HepG2 (cell line): ENCODE results near the gene CD163L1. TPM values are rescaled to one million over a fixed set of nuclear protein-coding genes. Genes with fewer than 3 reads are reported as not detected.
A peak's percentile ranks its signal among the peaks of the same experiment; 100 is the strongest.

Experiments used
- ATAC-seq: fragments of 200-7000 bp; cut with Tn5 transposase; 3 replicates; pipeline ENCODE4 v1.9.1; 2020; ENCODE audit warnings: mild to moderate bottlenecking, moderate library complexity
- BruUV-seq: library from RNA; stranded (reverse); fragments of 400-500 nt; replicated peaks from 2 replicates; lab custom pipeline; 2021; lab: Mats Ljungman, UMichigan
- CTCF ChIA-PET: fragments of 300-600 bp; formaldehyde crosslinking; extraction: SDS; loops from one replicate; lab custom pipeline; 2021; ENCODE audit warnings: low total read pairs, inconsistent platforms, low intra/inter-chr PET ratio; lab: Yijun Ruan, JAX
- POLR2A ChIA-PET: fragments of 350-600 bp; sonication (Branson Sonifier 250); formaldehyde crosslinking; loops from one replicate; lab custom pipeline; 2020; ENCODE audit warnings: antibody characterized with exemption, inconsistent platforms; lab: Yijun Ruan, JAX
- DNase-seq: peaks from one replicate; pipeline ENCODE4 v3.0.0-alpha.2; 2015; ENCODE audit warnings: low spot score
- FAIRE-seq: peaks from 3 replicates; lab custom pipeline; 2011; peaks lifted over from hg19 to GRCh38; lab: Jason Lieb, UNC
- H2AFZ ChIP-seq: one replicate; pipeline ENCODE4 v1.6.1; 2011; ENCODE audit warnings: low read length, inconsistent platforms
- H3K27ac ChIP-seq: fragments of 300-600 bp; 3 replicates; pipeline ENCODE4 v1.8.0; 2011; ENCODE audit warnings: mixed run types, mild to moderate bottlenecking, mixed read lengths, low read length, inconsistent platforms; ENCODE audit not compliant: insufficient read depth; ENCODE audit errors: extremely low read length
- H3K27me3 ChIP-seq, 2 experiments: fragments of 200-600 bp in 1 of 2; 2 replicates in 1 of 2; 3 replicates in 1 of 2; pipeline versions ENCODE4 v1.6.0 to v1.8.0; 2011; ENCODE audit warnings: low read length in 2 of 2, mild to moderate bottlenecking in 2 of 2, moderate library complexity in 2 of 2, inconsistent platforms in 1 of 2; ENCODE audit not compliant: insufficient read depth in 2 of 2, control insufficient read depth in 1 of 2
- H3K36me3 ChIP-seq, 2 experiments: fragments of 200-600 bp in 1 of 2; replicated peaks in 1 of 2; 2 replicates in 1 of 2; 3 replicates in 1 of 2; pipeline versions ENCODE4 v1.5.1 to v1.8.0; 2011; ENCODE audit warnings: low read length in 2 of 2, inconsistent platforms in 1 of 2; ENCODE audit not compliant: insufficient read depth in 2 of 2, control insufficient read depth in 1 of 2
- H3K4me1 ChIP-seq: 2 replicates; pipeline ENCODE4 v1.5.1; 2012; ENCODE audit warnings: low read length, inconsistent platforms; ENCODE audit not compliant: insufficient read depth
- H3K4me2 ChIP-seq: 2 replicates; pipeline ENCODE4 v1.6.0; 2011; ENCODE audit warnings: low read depth, low read length, inconsistent platforms
- H3K4me3 ChIP-seq, 3 experiments: fragments of 200-600 bp in 1 of 3; sonication (generic), shearing (Covaris generic) in 1 of 3; replicated peaks in 1 of 3; 2 replicates each; pipeline ENCODE4 v1.5.1; 2011 to 2016; ENCODE audit warnings: low read length in 3 of 3, inconsistent platforms in 2 of 3, low read depth in 2 of 3, mild to moderate bottlenecking in 2 of 3, control low read depth in 1 of 3, mixed read lengths in 1 of 3; ENCODE audit not compliant: insufficient read depth in 1 of 3
- H3K79me2 ChIP-seq: one replicate; pipeline ENCODE4 v1.6.1; 2011; ENCODE audit warnings: low read length, inconsistent platforms; ENCODE audit not compliant: insufficient read depth
- H3K9ac ChIP-seq: 2 replicates; pipeline ENCODE4 v1.6.0; 2011; ENCODE audit warnings: mild to moderate bottlenecking, low read depth, low read length, inconsistent platforms; ENCODE audit not compliant: insufficient read depth
- H3K9me3 ChIP-seq: 2 replicates; pipeline ENCODE4 v1.5.1; 2012; ENCODE audit warnings: mild to moderate bottlenecking, low read length
- H4K20me1 ChIP-seq: 2 replicates; pipeline ENCODE4 v1.6.0; 2011; ENCODE audit warnings: inconsistent platforms, mild to moderate bottlenecking, low read length, moderate library complexity; ENCODE audit not compliant: insufficient read depth
- ELF1 ChIP-seq: sonication (generic); formaldehyde crosslinking; IDR thresholded peaks from 2 replicates; pipeline ENCODE4 v1.4.0; 2020; ENCODE audit warnings: missing genetic modification reagents
- FOXC1 ChIP-seq: sonication (generic); formaldehyde crosslinking; IDR thresholded peaks from 2 replicates; pipeline ENCODE4 v1.8.0; 2022; ENCODE audit warnings: mild to moderate bottlenecking, missing genetic modification reagents, borderline replicate concordance
- HNRNPH1 ChIP-seq: fragments of 200-400 bp; formaldehyde crosslinking; optimal IDR thresholded peaks from 2 replicates; pipeline ENCODE3; 2017; ENCODE audit warnings: mild to moderate bottlenecking, low read depth, low read length
- IKZF4 ChIP-seq: sonication (generic); formaldehyde crosslinking; IDR thresholded peaks from 2 replicates; pipeline ENCODE4 v1.5.1; 2020; ENCODE audit warnings: borderline replicate concordance, mild to moderate bottlenecking, low read depth, missing genetic modification reagents; ENCODE audit errors: not compliant biosample characterization
- ISL2 ChIP-seq: sonication (generic); formaldehyde crosslinking; IDR thresholded peaks from 2 replicates; pipeline ENCODE4 v1.5.0; 2020; ENCODE audit warnings: missing genetic modification reagents
- MAFF ChIP-seq: IDR thresholded peaks from 2 replicates; pipeline ENCODE4 v1.6.1; 2011; ENCODE audit warnings: low read depth, low read length, improper control_type of control experiment
- MAFK ChIP-seq, 2 experiments: IDR thresholded peaks in 1 of 2; conservative IDR thresholded peaks in 1 of 2; 2 replicates each; pipeline ENCODE4 v1.6.1; 2011; ENCODE audit warnings: improper control_type of control experiment in 2 of 2, low read length in 2 of 2
- NR2F2 ChIP-seq: IDR thresholded peaks from 2 replicates; pipeline ENCODE4 v1.6.1; 2012; ENCODE audit warnings: low read depth, inconsistent platforms, borderline replicate concordance
- SIX1 ChIP-seq: sonication (generic); formaldehyde crosslinking; IDR thresholded peaks from 2 replicates; pipeline ENCODE4 v1.4.0; 2020; ENCODE audit warnings: missing genetic modification reagents, borderline replicate concordance
- TBX3 ChIP-seq: fragments of 450-650 bp; IDR thresholded peaks from 2 replicates; pipeline ENCODE4 v1.6.1; 2017; ENCODE audit warnings: antibody characterized with exemption, mild to moderate bottlenecking, inconsistent platforms, borderline replicate concordance
- ZNF530 ChIP-seq: sonication (generic); formaldehyde crosslinking; IDR thresholded peaks from 2 replicates; pipeline ENCODE4 v1.5.0; 2020; ENCODE audit warnings: low read depth, mild to moderate bottlenecking, missing genetic modification reagents
- ZNF550 ChIP-seq: sonication (generic); formaldehyde crosslinking; IDR thresholded peaks from 2 replicates; pipeline ENCODE4 v1.4.0; 2020; ENCODE audit warnings: mild to moderate bottlenecking, missing genetic modification reagents, borderline replicate concordance
- ZNF792 ChIP-seq: IDR thresholded peaks from 2 replicates; pipeline ENCODE4 v1.6.1; 2016
- ZZZ3 ChIP-seq: sonication (generic); formaldehyde crosslinking; IDR thresholded peaks from 2 replicates; pipeline ENCODE4 v1.4.0; 2020; ENCODE audit warnings: missing genetic modification reagents, mild to moderate bottlenecking, borderline replicate concordance
- WGBS: methylation state at CpG from one replicate; pipeline ENCODE4 v1.1.6; 2017; ENCODE audit warnings: low lambda C conversion rate; 5-methylcytosine and 5-hydroxymethylcytosine counted together
- in situ Hi-C: cut with HindIII; loops from 2 replicates; pipeline ENCODE4 v1.10.0; 2017; ENCODE audit warnings: low pct_unique_long_range_greater_than_20kb; ENCODE audit not compliant: extremely low pct_ligation_motif_present
- intact Hi-C: fragments of 100-400 bp; cut with micrococcal nuclease; formaldehyde crosslinking; loops from one replicate; pipeline ENCODE4 v1.10.0; 2022; ENCODE audit not compliant: unreplicated experiment
- polyA plus RNA-seq, 8 experiments: library from polyadenylated mRNA; depleted of rRNA in 3 of 8; stranded (reverse) in 7 of 8; unstranded in 1 of 8; fragments of >200 nt; fragmentation: Illumina TruSeq in 4 of 8; extraction: Trizol in 4 of 8; gene quantifications; 2 replicates each; pipeline versions ENCODE4 v1.2.1 to v1.2.3, GENCODE V29; 2011 to 2016; ENCODE audit warnings: low read depth in 4 of 8, missing spikeins in 1 of 8, mixed read lengths in 1 of 8; ENCODE audit not compliant: insufficient read depth in 1 of 8
- total RNA-seq, 5 experiments: library from RNA; depleted of rRNA; stranded (reverse); fragments of >200 nt; fragmentation: Illumina TruSeq; extraction: Trizol; gene quantifications; 2 replicates each; pipeline ENCODE4 v1.2.3, GENCODE V29; 2016; ENCODE audit warnings: low read depth in 1 of 5
- TF ChIP-seq, protein P1 (sequence below): sonication (generic); formaldehyde crosslinking; conservative IDR thresholded peaks from 2 replicates; pipeline ENCODE4 v1.8.0; 2022; ENCODE audit warnings: low read depth, missing genetic modification reagents
- TF ChIP-seq, protein P2 (sequence below): sonication (generic); formaldehyde crosslinking; IDR thresholded peaks from 2 replicates; pipeline ENCODE4 v1.4.0; 2020; ENCODE audit warnings: missing genetic modification reagents
- TF ChIP-seq, protein P3 (sequence below): sonication (generic); formaldehyde crosslinking; IDR thresholded peaks from 2 replicates; pipeline ENCODE4 v1.5.0; 2020; ENCODE audit warnings: missing genetic modification reagents, mild to moderate bottlenecking, borderline replicate concordance

Gene CD163L1
- total and polyA plus RNA-seq, 2 of the 13 experiments (the other 11 are each of a cell fraction or from before 2014, with no cell fraction given): 3.4 to 6.8 TPM

DNA sequence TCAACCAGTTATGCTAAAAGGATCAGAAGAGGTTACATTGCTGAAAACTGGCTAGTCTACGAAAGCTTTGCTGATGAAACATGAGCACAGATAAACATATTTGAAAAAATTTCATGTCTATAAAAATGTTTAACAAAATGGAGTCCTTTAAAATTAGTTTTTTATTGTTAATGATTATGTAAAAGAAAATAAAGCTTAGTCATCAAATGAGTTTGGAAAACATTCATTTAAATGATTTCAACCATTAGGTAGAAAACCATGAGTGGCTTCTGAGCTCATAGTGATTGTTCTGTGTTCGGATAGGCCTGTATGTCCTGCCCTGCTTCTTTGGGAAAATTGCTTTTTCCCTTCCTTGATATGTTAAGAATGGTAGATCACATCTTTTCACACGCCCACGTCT, 584 bp upstream of the CD163L1 start:
- Histone ChIP-seq H3K9me3 (no peaks in the 10 kb centered on the region), H3K4me2 (no peak overlapping the region), H3K27me3 (no peaks in the 10 kb centered on the region), H3K4me1 (no peaks in the 10 kb centered on the region), H3K79me2 (no peaks in the 10 kb centered on the region), H3K36me3 (no peaks in the 10 kb centered on the region), H3K27ac (no peak overlapping the region), H3K9ac (no peak overlapping the region), H2AFZ (no peak overlapping the region), H4K20me1 (no peaks in the 10 kb centered on the region), H3K4me3 (no peak overlapping the region)
- POLR2A ChIA-PET: no interaction called here
- TF ChIP-seq MAFK (conservative IDR thresholded peaks at IDR 0.05 in 1 of 2, IDR thresholded peaks at IDR 0.05 in 1 of 2; ENCODE audit: low read length in 2 of 2) (peak; percentile 40 to 76; a peak in 2 of 4 replicates), MAFF (peak; percentile 57; the same call in 1 of the 2 replicates), ZZZ3 (CRISPR knock-in tag) (no peak)
- FAIRE-seq (no peak), ATAC-seq (no peak), DNase-seq (no peak)
- BruUV-seq: no TSS peak
- CTCF ChIA-PET: no interaction called here
- WGBS: 3% methylated on average over 4 of the region's 4 CpGs
- intact Hi-C loops (no loop called here), in situ Hi-C loops (no loop called here)

DNA sequence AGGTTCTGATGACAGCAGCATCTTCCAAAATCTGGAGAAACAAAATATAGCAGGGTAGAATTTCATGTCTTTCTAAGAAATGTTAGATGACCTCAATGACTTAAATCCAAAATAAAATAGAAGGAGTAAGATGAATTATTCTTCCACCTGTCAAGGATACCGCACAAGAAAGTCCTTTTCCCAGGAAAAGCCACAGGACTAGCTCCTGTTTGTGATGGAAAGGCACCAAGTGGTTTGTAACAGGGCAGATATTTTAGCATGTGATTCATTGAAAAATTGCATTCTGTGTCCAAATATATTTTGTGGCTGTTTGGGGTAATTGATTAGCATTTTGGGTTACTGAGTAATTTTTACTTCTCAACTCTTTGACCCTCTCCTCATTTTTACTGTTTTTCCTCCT, 2.7 kb downstream of the CD163L1 start:
- Histone ChIP-seq H3K79me2 (no peaks in the 10 kb centered on the region), H3K4me2 (no peak overlapping the region), H4K20me1 (no peaks in the 10 kb centered on the region), H3K27ac (no peak overlapping the region), H3K4me3 (no peak overlapping the region), H3K4me1 (no peaks in the 10 kb centered on the region), H3K9me3 (no peaks in the 10 kb centered on the region), H3K9ac (no peak overlapping the region), H3K36me3 (no peaks in the 10 kb centered on the region), H3K27me3 (no peaks in the 10 kb centered on the region; a peak in 1 of 5 replicates), H2AFZ (no peak overlapping the region)
- no peak for ATAC-seq
- FAIRE-seq: no peak
- DNase-seq: no peak
- in situ Hi-C loops (no loop called here), intact Hi-C loops (no loop called here)
- no TSS peak for BruUV-seq
- ChIA-PET POLR2A (no interaction called here), CTCF (no interaction called here)
- WGBS: 50% methylated on average over 1 of the region's 1 CpG
- no peak for TF ChIP-seq ZNF550 (CRISPR knock-in tag)
- TF ChIP-seq, protein P1, sequence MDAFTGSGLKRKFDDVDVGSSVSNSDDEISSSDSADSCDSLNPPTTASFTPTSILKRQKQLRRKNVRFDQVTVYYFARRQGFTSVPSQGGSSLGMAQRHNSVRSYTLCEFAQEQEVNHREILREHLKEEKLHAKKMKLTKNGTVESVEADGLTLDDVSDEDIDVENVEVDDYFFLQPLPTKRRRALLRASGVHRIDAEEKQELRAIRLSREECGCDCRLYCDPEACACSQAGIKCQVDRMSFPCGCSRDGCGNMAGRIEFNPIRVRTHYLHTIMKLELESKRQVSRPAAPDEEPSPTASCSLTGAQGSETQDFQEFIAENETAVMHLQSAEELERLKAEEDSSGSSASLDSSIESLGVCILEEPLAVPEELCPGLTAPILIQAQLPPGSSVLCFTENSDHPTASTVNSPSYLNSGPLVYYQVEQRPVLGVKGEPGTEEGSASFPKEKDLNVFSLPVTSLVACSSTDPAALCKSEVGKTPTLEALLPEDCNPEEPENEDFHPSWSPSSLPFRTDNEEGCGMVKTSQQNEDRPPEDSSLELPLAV (CRISPR knock-in tag): no peak
- no peak for TF ChIP-seq ISL2 (CRISPR knock-in tag)
- TF ChIP-seq ZNF792 (CRISPR knock-in tag): no peak
- no peak for TF ChIP-seq HNRNPH1
- TF ChIP-seq SIX1 (CRISPR knock-in tag): no peak
- TF ChIP-seq ZNF530 (CRISPR knock-in tag): no peak
- TF ChIP-seq, protein P2, sequence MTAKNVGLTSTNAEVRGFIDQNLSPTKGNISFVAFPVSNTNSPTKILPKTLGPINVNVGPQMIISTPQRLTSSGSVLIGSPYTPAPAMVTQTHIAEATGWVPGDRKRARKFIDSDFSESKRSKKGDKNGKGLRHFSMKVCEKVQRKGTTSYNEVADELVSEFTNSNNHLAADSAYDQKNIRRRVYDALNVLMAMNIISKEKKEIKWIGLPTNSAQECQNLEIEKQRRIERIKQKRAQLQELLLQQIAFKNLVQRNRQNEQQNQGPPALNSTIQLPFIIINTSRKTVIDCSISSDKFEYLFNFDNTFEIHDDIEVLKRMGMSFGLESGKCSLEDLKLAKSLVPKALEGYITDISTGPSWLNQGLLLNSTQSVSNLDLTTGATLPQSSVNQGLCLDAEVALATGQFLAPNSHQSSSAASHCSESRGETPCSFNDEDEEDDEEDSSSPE: no peak
- no peak for TF ChIP-seq IKZF4 (CRISPR knock-in tag)
- TF ChIP-seq TBX3: no peak
- TF ChIP-seq, protein P3, sequence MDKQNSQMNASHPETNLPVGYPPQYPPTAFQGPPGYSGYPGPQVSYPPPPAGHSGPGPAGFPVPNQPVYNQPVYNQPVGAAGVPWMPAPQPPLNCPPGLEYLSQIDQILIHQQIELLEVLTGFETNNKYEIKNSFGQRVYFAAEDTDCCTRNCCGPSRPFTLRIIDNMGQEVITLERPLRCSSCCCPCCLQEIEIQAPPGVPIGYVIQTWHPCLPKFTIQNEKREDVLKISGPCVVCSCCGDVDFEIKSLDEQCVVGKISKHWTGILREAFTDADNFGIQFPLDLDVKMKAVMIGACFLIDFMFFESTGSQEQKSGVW (CRISPR knock-in tag): no peak
- no peak for TF ChIP-seq FOXC1 (CRISPR knock-in tag)
- TF ChIP-seq ELF1: no peak
- no peak for TF ChIP-seq NR2F2
